Measurements from ENCODE around the gene GAPDH.
"Not testable (repeated sequence)": the region's sequence is repeated elsewhere in the genome, so short reads cannot be mapped to it uniquely, and the experiment has no call there.

GAPDH gene

DNA sequence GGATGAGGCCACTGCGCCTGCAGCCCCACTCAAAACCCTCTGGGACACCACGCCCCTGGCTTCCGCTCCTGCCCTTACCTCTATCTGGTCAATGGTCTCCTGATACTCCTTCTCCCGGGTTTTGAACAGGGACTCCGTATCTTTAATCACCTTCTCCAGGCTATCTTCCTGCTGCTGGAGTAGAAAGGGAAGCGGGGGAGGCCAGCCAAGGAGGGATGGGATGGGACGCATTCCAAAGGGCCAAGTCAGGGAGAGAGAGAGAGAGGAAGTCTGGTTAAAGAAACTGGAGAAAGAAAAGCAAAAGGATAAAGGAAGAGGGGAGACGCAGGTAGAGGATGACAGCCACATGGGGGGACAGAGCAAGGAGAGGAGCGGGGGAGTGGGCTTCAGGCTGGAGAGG is 13.7 kb downstream of the GAPDH start:
- DNase-seq: no peak

DNA sequence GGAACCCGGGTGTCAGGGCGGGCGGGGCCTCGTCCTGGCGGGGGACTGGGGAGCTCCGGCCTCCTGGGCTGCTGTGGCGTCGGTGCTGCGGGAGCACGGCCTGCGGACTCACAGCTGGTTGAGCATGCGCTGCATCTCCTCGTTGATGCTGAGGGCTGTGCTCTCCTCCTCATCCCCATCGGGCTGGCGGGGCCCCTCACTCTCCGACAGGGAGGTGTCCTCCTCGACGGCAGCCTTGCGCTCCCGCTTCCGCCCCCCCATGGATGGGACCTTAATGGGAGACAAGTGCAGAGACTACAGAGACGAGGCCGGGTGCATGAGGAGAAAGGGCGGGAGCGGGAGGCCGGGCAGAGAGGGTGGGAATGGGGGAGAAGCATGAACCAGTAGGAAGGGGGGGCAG is 14.2 kb downstream of the GAPDH start:
- DNase-seq: no peak

DNA sequence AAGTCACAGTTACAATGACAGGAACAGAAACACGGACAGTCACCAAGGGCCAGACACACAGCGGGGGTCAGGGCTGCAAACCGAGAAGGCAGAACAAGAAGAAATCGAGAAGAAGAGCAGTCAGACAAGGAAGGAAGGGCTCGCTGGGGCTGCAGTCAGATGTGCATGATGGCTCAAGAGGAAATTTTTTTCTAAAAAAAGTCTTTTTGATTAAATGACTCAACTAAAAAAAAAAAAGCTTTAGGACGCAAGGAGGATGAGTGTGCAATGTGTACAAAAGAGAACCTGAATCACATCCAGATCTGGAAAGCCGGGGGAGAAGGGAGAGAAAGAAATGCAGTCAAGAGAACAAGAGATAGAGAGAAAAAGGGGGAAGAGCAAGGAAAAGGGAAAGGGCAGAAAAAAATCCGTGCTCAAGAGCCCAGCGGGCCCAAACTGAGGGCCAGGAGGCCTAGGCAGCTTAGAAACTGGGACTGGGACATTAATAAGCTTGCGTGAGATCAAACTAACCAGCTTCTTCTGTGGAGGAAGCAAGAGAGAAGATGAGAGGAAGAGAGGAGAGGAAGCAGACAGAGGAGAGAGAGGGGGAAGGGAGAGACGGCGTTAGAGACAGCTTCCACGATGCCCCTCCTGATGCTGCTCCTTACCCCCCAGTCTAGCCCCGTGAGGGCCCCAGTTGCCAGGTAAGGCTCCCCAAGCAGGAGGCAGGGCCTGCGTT is 14.8 kb downstream of the GAPDH start:
- DNase-seq: no peak

DNA sequence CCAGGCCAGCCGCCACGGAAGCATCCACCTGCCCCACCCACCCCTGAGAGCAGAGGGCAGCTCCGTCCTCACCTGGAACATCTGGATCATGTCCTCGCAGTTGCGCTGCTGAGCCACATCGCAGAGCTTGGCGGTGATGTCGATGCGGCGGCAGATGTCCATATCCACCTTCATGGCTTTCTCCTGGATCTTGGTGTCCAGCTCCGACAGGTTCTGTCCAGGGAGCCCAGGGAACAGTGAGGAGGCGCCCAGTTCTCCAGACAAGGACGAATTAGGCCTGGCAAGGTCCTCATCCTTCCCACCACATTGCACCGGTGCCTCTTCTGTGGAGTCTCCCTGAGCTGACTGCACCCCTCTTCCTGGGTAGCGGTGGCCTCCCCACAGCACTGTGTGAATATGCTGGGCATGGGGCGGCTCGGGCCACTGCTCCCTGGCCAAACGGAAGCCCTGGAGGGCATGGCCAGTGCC is 15.4 kb downstream of the GAPDH start:
- no peak for DNase-seq

DNA sequence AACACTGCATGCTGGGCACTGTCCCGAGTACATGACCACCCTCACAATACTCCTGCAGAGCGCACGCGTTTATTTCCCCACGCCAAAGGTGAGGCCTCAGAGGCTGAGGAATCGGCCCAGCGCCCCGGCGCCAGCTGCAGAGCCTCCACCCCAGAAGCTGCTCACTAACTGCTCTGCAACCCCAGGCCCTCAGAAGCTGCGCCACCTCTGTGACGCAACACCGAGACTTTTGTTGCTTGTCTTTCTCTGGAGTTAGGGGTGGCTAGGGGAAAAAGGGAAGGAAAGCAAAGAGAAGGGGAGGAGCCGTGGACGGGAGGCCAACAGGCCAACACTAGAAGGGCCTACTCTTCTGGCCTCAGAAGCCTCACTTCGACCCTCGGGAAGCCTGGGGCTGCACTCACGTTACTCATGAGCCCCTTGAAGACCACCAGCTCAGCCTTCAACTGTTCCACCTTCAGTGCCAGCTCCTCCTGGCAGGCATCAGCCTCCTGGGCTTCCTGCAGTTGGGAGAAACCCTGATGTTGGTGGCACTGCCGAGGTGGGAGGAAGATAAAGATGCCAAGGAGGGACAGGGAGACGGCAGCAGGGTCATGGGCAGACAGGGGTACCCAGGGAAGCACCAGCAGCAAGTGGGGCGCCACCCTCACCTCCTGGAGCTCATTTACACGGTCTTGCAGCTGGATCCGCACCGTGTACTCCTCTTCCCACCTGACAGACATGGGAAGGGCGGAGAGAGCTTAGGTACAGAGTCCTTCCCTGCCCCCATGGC is 16.2 kb downstream of the GAPDH start:
- no peak for DNase-seq

DNA sequence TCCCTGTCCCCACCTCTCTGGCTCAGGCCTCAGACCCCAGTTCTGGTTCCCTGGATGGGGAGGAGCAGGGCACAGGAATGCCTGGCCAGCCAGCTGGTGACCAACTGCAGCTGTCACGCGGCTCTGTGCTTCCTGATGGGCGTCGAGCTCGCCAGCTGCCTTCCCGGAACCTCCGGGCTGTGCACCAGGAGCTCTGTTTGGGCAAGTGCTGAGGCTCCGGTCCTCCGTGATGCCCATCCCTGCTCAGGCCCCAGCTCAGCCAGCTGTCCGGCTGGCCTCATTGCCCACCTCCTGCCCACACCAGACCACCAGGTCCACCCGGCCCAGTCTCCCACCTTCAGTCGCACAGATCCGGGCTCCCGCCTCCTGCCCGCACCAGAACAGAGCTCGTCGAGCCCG is 16.7 kb downstream of the GAPDH start:
- no peak for DNase-seq

DNA sequence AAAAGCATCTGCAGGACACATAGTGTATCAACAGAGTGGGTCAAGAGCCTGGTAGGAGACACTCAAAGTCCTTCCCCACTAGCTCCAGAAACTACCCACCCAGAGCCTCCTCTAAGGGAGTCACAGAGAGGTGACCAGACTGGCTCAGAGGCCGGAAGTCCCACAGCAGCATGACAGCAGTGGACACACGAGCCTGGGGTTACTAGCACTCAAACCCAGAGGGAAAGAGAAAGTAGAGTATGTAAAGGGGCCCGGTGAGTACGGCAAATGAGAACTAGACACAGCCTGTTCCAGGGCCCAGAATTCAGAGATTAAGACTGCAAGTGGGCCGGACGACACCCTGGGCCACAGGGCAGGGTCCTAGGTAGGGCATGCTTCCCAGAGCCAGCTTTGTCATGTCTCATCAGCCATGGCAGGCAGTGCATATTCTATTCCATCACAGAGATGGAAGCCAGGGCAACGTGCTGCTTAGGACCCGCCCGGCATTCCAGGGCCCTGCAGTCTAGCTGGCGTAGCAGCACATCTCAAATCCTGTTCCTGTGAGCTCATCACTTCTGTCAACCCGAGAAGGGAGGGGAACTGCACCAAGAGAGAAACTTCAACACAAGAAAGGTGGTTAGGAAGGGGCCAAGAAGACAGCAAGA is 17.3 kb downstream of the GAPDH start:
- DNase-seq: no peak

DNA sequence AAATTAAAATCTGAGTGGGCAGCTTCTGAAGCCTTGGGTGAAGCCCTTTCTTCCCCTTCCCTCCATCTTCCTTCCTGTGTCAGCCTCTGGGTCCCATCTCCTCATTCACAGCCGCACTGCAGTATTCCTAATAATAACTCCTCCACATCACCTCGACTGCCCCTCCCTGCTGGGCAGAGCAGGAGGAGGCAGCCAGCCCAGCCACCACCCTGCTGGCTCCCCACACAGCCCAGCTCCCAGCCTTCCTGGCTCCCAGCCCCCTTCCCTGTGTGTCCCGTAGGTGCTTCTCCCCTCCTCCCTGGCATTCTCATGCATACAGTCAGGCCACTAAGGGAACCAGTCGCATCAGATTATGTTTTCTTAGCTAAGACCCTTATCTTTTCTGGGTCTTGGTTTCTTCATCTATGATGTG is 17.8 kb downstream of the GAPDH start:
- DNase-seq: no peak

DNA sequence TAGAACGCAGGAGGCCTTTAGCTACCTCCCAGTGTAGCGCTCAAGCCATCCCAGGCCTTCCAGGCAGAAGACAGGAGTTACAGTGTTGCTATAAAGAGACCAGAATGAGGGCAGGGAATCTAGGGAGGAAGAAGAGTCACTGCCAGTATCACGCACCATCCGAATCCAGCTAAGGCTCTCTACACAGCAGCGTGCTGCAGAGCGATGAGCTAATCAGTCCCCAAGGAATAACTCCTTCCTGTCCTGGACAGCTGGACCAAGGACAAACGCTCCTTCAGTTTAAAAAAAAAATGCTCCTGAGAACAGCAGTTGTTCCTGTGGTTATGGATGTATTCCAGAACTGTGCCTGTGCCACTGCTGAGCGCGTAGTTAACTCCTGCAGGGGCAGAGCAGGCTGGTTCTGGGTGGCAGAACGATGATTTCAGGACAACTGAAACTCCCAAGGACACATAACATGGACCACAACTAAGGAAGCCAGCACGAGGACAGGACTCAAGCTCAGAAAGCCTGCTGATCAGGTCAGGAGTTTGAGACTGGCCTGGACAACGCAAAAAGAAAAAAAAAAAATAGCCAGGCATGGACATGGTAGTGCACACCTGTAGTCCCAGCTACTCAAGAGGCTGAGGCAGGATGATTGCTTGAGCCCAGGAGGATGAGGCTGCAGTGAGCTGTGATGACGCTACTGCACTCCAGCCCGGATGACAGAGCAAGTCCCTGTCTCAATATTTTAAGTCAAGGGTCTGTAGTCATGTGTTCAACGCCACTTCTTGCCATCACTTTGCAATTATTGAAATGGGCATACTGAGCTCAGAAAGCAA is 18.9 kb downstream of the GAPDH start:
- DNase-seq: no peak

DNA sequence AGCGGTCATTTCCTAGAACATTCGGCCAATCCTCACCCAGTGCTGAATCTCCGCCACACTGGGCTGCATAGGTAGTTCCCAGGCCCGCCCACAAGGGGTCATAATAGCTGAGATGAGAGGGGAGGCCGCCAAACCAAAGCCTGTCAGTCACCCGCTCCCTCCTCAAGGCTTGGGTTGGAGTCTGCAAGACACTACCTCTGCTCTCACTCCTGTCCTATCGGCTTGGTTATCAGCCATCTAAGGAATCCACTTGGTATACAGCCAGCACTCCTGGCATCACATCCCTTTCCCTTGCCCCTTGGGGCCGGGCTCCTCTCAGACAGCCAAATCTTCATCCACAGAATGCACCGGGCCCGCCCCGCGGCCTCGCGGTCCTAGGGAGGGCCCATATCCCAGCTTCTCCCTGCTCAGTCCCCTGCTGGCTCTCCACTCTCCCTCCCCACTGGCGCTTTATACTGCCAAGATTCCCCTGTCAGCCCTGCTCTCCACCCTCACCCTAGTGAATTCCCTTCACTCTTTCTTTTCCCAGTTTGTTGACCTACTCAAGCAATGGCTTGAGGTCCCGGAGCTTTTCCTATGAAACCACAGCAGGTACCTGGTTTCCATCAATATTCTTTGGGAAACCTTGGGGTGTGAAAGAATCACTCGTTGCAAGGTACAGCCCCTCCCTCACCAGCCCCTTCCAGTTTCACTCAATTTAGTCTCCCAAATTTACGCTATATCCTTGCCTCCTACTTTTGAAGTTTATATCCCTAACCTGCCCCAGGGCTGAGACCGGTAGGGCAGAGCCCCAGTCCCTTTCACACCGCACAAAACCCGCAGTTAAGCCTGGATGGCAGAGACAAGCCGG is 20.1 kb downstream of the GAPDH start:
- no peak for DNase-seq

DNA sequence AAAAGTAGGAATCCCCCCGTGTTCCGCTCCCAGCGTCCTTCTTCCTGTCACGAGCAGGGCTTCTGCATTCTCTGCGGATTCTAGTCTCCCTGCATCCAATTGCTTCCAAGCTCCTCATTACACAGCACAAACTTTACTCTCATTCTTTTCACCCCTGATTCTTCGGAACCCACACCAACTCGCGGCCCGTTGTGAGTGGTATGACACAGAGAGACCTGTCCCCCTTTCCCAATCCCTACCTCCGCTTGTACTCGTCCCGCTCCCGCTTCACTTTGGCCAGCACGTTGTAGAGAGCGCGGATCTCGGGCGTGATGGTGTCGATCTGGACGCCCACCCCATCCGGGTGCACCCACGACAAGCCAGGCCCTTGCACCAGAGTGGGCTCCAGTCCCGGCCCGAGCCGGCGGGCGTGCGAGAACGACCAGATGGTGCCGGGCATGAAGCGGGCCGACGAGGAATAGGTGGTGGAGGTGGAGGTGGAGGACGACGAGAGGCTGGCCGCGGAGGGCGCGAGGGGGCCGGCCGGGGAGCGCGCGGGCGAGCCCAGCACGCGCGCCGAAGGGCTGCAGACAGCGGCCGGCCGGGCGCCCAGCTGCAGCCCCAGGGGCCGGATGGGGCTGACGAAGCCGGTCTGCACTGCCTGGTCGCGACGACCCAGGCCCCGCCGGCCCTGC is 20.8 kb downstream of the GAPDH start:
- no peak for DNase-seq

DNA sequence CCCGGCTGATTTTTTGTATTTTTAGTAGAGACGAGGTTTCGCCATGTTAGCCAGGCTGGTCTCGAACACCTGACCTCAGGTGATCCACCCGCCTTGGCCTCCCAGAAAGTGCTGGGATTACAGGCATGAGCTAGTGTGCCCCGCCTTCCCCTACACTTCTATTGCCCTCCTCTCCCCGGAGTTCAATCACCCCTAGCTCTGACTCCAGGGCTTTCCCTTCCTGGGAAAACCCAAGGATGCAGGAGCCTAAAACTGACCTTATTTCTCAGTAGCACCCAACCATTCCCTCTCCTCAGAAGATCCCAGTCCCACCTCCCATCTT is 22.1 kb downstream of the GAPDH start:
- not testable (repeated sequence) for DNase-seq

DNA sequence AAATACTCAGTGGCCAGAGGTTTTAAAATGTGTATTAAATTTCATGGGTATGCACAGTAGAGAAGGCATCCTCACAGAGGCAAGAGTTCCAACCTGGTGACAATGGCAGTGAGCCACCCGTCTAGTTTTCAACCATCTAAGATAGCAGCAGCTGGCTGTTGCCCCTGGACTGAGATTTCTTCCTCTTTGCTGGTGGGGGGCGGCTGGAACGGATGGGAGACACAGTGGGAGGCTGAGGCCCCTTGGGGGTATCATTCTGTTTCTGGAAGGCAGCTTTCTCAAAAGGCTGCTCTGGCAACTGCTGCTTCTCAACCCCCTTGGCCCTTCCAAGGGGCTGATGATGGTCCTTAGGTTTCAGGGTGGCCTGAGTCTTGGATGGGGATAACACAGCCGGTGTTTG is 22.5 kb downstream of the GAPDH start:
- no peak for DNase-seq

DNA sequence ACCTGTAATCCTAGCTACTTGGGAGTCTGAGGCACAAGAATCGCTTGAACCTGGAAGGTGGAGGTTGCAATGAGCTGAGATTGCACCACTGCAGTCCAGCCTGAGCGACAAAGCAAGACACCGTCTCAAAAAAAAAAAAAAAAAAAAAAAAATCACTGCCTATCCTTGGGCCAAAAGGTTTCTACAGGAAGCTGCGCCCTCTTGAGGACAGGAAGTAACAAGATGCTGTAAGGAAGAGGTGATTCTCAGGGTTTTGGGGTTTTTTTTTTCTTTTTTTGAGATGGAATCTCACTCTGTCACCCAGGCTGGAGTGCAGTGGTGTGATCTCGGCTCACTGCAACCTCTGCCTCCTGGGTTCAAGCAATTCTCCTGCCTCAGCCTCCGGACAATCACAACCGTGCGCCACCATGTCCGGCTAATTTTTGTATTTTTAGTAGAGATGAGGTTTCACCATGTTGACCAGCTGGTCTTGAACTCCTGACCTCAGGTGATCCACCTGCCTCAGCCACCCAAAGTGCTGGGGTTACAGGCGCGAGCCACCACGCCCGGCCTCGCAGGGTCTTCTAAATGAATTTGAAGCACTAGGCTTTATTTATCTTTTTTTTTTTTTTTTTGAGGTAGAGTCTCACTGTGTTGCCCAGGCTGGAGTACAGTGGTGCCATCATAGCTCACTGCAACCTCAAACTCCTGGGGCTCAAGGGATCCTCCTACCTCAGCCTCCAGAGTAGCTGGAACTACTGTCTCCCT is 23.9 kb downstream of the GAPDH start:
- DNase-seq: not testable (repeated sequence)

DNA sequence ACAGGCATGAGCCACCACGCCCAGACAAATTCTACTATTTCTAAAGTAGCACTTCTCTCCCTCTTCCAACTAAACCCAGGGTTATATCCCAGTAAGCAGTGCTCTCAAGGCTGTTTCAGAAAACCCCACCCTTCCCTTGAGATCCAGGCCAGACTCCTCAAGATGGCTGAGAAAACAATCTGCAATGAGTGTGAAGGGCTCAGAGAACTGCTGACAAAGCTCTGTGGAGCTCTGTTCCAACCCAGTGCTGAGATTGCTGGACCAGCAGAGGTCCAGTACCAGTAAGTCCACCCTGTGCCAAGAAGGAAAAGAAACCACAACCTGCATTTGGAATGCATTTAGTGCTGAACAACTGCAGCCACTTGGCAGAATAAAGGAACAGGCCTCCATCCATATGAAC is 25.2 kb downstream of the GAPDH start:
- no peak for DNase-seq

DNA sequence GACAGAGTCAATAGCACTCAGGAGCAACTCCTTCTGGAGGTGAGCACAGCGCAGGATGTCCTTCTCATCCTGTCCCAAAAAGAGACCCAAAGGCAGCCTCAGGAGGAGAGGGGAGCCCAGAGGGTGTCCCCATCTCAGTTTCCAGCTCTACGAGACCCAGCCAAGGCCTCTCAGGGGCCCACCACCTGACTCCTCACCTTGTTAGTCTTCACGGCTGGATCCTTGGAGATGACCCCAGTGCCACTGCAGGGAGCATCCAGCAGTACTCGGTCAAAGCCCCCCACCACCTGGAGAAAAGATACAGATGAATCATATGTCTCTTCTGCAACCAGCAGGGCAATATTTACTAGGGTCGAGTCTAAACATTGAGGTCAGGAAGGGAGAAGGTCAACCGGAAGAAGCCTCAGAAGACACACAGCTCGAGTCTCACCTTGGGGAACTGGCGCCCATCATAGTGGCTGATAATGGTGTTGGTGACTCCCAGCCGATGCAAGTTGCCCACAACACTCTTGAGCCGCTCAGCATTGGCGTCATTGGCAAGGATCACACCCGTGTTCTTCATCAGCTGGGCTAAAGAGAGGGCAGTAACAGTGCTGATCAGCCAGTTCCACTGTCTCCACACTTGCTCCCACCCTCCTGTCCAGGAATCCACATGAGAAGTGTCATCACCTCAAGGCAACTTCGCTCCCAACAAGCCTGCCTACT is 26.3 kb downstream of the GAPDH start:
- no peak for DNase-seq

DNA sequence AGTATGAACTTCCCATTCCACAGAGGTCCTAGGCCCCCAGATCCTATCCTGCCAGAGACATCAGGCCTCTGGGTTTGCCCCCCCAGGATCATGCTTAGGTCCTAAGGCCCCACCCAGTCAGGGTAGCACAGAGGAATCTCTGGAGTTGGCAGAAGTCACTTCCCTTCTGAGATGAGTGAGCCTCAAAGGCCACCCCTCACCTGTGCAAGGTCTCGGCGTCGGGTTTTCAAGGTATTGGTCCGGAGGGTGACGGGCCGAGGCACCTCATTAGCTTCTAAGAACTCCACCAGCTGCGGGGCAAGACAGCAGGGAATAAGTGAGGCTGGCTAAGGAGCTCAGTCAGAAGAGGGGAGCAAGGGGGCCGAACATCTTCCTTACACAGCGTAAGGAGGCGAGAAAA is 28.6 kb downstream of the GAPDH start:
- no peak for DNase-seq

DNA sequence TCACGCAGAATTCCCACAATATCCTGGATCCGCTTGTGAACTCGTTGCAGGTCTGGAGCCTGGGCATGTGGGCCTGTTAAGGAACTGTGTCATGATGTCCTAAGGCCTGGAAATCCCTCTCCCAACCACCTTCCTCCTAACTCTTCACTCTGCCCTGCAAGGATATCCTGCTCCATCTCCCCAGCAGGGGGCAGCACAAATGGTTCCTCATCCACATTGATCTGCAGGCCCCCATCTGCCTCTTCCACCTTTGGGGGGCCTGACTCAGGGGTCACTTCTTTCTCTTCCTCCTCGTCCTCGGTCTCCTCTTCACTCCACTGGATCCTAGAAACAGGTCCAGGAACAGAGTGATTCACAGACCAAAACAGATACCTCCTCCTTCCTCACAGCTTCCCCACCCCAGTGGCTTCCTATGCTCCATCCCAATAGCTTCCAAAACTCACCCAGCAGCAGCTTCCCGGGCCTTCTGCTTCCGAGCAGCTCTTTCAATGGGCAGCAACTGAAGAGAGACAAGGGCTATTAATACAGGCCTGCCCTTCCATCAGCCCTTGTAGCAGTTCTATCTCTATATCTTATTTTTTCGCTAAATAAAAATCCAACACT is 29.2 kb downstream of the GAPDH start:
- no peak for DNase-seq

DNA sequence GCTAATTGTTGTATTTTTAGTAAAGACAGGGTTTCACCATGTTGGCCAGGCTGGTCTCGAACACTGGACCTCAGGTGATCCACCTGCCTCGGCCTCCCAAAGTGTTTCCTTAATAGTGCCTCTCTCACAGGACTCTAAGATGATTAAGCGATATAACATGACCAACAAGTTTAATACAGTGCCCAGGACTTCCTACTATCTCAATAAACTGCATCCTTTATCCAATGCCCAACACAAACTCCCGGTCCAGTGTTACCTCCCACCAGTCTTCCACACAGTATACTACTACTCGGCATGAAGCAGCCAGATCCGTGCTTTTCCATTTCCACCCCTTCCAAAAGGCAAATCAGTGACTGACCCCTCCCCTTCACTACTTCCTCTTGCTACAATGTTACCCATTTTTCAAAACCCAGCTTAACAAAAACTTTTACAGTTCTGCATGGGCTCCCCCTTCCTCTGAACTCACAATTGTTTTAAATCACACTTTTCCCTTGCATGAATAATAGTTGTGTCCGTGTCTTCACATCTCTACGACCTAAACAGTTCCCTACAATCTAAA is 32.9 kb downstream of the GAPDH start:
- DNase-seq: no peak

DNA sequence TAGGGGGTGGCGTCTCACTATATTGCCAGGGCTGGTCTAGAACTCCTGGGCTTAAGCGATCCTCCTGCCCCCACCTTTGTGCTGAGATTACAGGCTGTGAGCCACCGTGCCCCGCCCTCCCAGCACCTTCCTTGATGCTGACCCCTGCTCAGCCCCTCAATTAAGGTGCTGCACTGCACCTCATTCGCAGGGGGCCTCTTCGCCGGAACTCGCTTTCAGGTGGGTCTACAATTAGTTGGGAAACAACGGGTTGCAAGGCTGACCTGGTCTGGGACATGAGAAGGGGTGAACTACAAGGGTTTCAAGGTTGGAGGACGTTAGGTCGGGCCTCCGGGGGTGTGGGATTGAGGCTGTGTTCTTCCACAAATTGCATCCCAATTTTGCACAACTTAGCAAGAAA is 35.0 kb downstream of the GAPDH start:
- no peak for DNase-seq
